Brain microvascular endothelial cell (primary cell): ENCODE data around the gene EFCAB11.
A peak's percentile ranks its signal among the peaks of the same experiment; 100 is the strongest.

Experiments used
- DNase-seq: peaks from one replicate; pipeline ENCODE4 v3.0.0-alpha.2; 2020
- H3K27ac ChIP-seq: fragments of 250-450 bp; sonication (Bioruptor Pico); 2 replicates; pipeline ENCODE4 v1.5.1; 2020; ENCODE audit warnings: mild to moderate bottlenecking, moderate library complexity
- H3K27me3 ChIP-seq: fragments of 250-450 bp; sonication (Bioruptor Pico); replicated peaks from 2 replicates; pipeline ENCODE4 v1.5.1; 2020; ENCODE audit warnings: mild to moderate bottlenecking
- H3K36me3 ChIP-seq: fragments of 250-450 bp; sonication (Bioruptor Pico); replicated peaks from 2 replicates; pipeline ENCODE4 v1.5.1; 2020; ENCODE audit warnings: mild to moderate bottlenecking
- H3K4me3 ChIP-seq: 2 replicates; pipeline ENCODE4 v1.5.1; 2011; ENCODE audit warnings: low read depth, mild to moderate bottlenecking, control low read depth, low read length, moderate library complexity
- in situ Hi-C: cut with HindIII; loops from 2 replicates; pipeline ENCODE4 v1.10.0; 2017; ENCODE audit warnings: low sequenced_read_pairs, low pct_ligation_motif_present
- TF ChIP-seq, protein P1 (sequence below): IDR thresholded peaks from 2 replicates; pipeline ENCODE4 v1.5.1; 2011; ENCODE audit warnings: low read depth, mild to moderate bottlenecking, moderate library complexity, low read length, control low read depth, inconsistent platforms; ENCODE audit errors: missing control alignments

The EFCAB11 gene

DNA sequence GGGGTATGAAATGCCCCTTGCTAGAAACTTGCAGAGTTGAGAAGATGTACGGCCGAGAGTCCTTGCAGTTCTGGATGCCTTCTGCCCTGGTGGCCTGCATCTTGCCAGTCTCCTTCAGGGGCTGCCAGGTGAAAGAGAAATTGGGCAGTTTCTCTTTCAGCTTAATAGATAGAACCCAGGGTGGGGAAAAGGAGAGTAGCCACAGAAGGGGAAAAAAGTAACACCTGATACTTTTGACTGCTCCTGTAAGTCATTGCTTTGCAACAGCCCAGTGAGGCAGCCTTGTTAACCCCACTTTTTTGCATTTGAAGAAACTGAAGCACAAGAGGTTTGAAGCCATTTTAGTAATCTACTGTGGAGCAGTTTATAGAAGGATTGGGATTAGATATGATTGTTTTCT lies 28.8 kb upstream of the EFCAB11 start:
- no peak for DNase-seq
- TF ChIP-seq, protein P1, sequence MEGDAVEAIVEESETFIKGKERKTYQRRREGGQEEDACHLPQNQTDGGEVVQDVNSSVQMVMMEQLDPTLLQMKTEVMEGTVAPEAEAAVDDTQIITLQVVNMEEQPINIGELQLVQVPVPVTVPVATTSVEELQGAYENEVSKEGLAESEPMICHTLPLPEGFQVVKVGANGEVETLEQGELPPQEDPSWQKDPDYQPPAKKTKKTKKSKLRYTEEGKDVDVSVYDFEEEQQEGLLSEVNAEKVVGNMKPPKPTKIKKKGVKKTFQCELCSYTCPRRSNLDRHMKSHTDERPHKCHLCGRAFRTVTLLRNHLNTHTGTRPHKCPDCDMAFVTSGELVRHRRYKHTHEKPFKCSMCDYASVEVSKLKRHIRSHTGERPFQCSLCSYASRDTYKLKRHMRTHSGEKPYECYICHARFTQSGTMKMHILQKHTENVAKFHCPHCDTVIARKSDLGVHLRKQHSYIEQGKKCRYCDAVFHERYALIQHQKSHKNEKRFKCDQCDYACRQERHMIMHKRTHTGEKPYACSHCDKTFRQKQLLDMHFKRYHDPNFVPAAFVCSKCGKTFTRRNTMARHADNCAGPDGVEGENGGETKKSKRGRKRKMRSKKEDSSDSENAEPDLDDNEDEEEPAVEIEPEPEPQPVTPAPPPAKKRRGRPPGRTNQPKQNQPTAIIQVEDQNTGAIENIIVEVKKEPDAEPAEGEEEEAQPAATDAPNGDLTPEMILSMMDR, result no peak

DNA sequence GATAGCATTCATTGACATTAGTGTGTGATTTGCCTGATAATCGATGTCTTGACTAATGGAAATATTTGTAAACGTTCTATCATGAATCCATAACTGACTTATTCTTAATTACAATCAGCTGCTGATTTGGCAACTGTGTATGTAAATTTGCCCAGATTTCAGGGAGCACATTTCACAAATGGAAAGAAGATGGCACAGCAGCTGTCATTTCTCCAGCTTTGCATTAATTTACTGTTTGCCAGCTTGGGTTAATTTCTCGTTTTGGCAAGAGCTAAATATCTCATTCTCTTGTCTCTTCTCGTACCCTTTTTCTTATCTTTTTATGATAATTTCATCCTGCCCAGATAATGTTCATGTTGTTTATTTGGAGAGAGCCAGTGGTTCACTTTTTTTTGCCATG lies 24.1 kb upstream of the EFCAB11 start:
- H3K27ac ChIP-seq, result no peak overlapping the region
- TF ChIP-seq, protein P1, result no peak
- no peak overlapping the region for H3K4me3 ChIP-seq
- no peaks in the 10 kb centered on the region for H3K27me3 ChIP-seq
- peaks cover 69% of the 10 kb centered on the region for H3K36me3 ChIP-seq
- in situ Hi-C loops, result no loop called here
- DNase-seq, result no peak

More for the DNA sequence above, 28.8 kb upstream of the EFCAB11 start:
- Histone ChIP-seq H3K27ac (no peak overlapping the region), H3K4me3 (no peak overlapping the region), H3K27me3 (no peaks in the 10 kb centered on the region), H3K36me3 (peaks cover 53% of the 10 kb centered on the region)
- in situ Hi-C loops, result no loop called here

DNA sequence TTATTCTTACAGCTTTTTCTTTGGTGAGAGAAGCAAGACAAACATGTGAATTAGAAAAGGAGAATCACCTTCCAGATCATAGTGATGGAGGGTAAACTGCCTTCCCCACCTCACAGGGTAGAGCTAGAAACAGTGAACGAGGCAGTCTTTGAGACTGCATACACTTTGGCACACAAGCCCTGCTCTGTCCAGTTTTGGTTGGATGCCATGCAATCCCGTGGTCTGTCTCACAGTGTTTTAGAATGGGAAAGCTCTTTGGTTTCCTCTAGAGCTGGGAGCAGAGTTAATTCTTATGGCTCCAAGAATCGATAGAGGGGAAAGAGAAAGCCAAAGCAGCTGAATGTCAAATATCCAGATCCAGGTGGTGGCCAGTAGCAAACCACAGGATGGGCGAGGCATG lies 23.1 kb upstream of the EFCAB11 start:
- no peak overlapping the region for H3K4me3 ChIP-seq
- no peak overlapping the region for H3K27ac ChIP-seq
- DNase-seq, result no peak
- in situ Hi-C loops, result no loop called here
- TF ChIP-seq, protein P1, result no peak
- H3K27me3 ChIP-seq, result no peaks in the 10 kb centered on the region
- peaks cover 67% of the 10 kb centered on the region for H3K36me3 ChIP-seq

DNA sequence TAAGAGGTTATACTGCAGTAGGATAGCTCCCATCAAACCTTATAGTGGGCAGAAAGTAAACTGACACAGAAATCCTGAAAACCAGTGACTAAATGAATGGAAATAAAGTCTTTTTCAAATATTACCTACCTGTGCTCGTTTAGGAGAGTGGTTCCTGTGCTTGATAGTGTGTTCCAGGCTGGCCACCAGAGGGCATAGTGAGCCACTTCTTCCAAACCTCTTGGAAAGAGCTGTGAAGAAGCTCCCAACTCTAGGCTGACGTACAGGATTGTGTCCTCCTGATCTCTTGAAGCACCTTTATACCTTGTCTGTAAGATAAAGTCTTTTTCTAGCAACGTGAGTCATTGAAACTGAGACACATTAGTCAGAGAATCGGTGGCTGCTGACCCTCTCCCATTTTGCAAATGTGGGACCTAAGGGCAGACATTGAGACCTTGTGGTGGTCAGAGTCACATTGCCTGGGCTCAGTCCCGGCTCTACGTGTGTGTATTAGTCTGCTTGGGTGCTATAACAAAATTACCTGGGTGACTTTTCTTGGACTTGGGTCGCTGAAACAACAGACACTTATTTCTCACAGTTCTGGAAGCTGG lies 18.8 kb upstream of the EFCAB11 start:
- TF ChIP-seq, protein P1, result peak; percentile 93
- peaks cover 60% of the 10 kb centered on the region for H3K36me3 ChIP-seq
- in situ Hi-C loops, result no loop called here
- no peaks in the 10 kb centered on the region for H3K27me3 ChIP-seq
- H3K4me3 ChIP-seq, result no peak overlapping the region
- peak; percentile 54 for DNase-seq
- H3K27ac ChIP-seq, result no peak overlapping the region

DNA sequence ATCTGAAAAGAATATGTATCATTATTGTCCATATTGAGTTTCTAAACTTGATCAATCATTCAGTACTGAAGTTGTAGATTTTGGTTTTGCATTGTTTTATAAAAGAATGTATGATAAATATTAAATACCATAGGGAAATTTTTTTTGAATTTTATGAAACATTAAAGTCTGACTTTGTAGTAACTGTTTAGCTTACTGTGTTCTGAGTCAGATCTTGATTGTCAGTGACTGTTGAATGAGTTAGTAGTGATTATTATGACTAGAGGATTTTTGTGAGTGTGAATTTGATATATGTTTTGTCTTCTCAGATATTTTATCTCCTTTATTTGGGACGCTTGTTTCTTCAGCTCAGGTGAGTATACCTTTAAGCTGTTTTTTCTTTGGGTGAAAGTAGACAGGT lies 11.3 kb upstream of the EFCAB11 start:
- no peaks in the 10 kb centered on the region for H3K27me3 ChIP-seq
- TF ChIP-seq, protein P1, result no peak
- no peak overlapping the region for H3K4me3 ChIP-seq
- in situ Hi-C loops, result no loop called here
- no peak for DNase-seq
- H3K27ac ChIP-seq, result no peak overlapping the region
- peaks cover 32% of the 10 kb centered on the region for H3K36me3 ChIP-seq
